C1 segment of cervical spinal cord (tissue), 14 donors: ENCODE data around the gene KIF25.

Experiments
- DNase-seq, 14 donors: peaks; one replicate each; lab custom pipeline; 2025; lab: John Stamatoyannopoulos, UW

KIF25 gene

GRCh38 chr6:168035661-168036545 is 38.4 kb downstream of the KIF25 start:
- DNase-seq, result peak in 1 of 14 donors; percentile 58

GRCh38 chr6:168037242-168037641 is 39.8 kb downstream of the KIF25 start:
- no peak for DNase-seq

- DNase-seq, result no peak
These were observed 40.4 kb downstream of the KIF25 start for GRCh38 chr6:168037856-168038255.

- no peak for DNase-seq
These were observed 41.2 kb downstream of the KIF25 start for GRCh38 chr6:168038576-168039140.

- DNase-seq, result no peak
These were observed 41.8 kb downstream of the KIF25 start for GRCh38 chr6:168039301-168039700.

- no peak for DNase-seq
These were observed 42.4 kb downstream of the KIF25 start for GRCh38 chr6:168039849-168040248.

- DNase-seq, result no peak
These were observed 43.5 kb downstream of the KIF25 start for GRCh38 chr6:168040856-168041496.

GRCh38 chr6:168041928-168042327 is 44.5 kb downstream of the KIF25 start:
- DNase-seq, result no peak

- DNase-seq, result no peak
These were observed 45.1 kb downstream of the KIF25 start for GRCh38 chr6:168042426-168043192.

- no peak for DNase-seq
These were observed 45.8 kb downstream of the KIF25 start for GRCh38 chr6:168043193-168043847.

- DNase-seq, result no peak
These were observed 46.5 kb downstream of the KIF25 start for GRCh38 chr6:168043848-168044415.

- no peak for DNase-seq
These were observed 47.2 kb downstream of the KIF25 start for GRCh38 chr6:168044521-168045130.

GRCh38 chr6:168045141-168045691 is 47.7 kb downstream of the KIF25 start:
- DNase-seq, result no peak

GRCh38 chr6:168045706-168046620 is 48.5 kb downstream of the KIF25 start:
- peak in 1 of 14 donors; percentile 12 for DNase-seq

- no peak for DNase-seq
These were observed 49.2 kb downstream of the KIF25 start for GRCh38 chr6:168046696-168047095.

GRCh38 chr6:168047841-168048723 is 50.6 kb downstream of the KIF25 start:
- DNase-seq, result peak in 11 of 14 donors; percentile 31 to 84 (median 72)

- DNase-seq, result no peak
These were observed 51.2 kb downstream of the KIF25 start for GRCh38 chr6:168048724-168049025.

GRCh38 chr6:168049277-168049676 is 51.8 kb downstream of the KIF25 start:
- no peak for DNase-seq
